Measurements from ENCODE around the gene NAA20. TPM values are rescaled to one million over a fixed set of nuclear protein-coding genes. Genes with fewer than 3 reads are reported as not detected.

NAA20 gene
- total and polyA plus RNA-seq, 2 of the 4 experiments (the other 2 are of a cell fraction) = 35.7 to 58.8 TPM

DNA sequence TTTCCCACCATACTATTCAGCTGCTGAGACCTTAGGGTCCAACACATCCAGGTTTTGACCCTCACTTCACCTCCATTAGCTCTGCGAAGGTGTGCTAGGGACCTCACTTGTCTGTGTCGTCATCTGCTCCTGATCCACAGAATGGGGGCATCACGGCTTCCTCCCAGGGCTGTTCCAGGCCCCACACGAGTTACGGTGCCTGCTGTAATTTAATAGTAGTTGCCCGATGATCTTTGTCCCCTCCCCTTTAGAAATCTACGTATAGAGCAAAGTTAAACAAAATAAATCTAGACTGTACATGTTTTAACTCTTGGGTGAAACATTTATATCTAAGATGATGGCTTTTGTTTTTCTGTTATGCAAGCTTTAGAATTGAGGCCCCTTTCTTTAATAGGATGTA is 49.1 kb upstream of the NAA20 start:
- Histone ChIP-seq H3K36me3 (ENCODE audit: control insufficient read depth, insufficient read depth, low read length) (peaks cover 31% of the 10 kb centered on the region), H2BK5ac (ENCODE audit: low read depth, low read length, poor library complexity, severe bottlenecking) (no peak overlapping the region), H3K27me3 (ENCODE audit: control insufficient read depth, insufficient read depth, low read length) (no peaks in the 10 kb centered on the region), H3K4ac (ENCODE audit: low read depth, low read length) (no peak overlapping the region), H2BK15ac (ENCODE audit: low read depth, low read length) (0 out of 3 replicates have a peak overlapping the region, but pooled peaks have one; percentile 38), H3K23ac (ENCODE audit: low read depth, low read length) (no peak overlapping the region), H2AK9ac (replicated peaks; ENCODE audit: low read depth, low read length, poor library complexity) (no peak overlapping the region), H3K9me1 (ENCODE audit: insufficient read depth, low read length) (peaks cover 25% of the 10 kb centered on the region), H3K18ac (ENCODE audit: low read depth, low read length) (no peak overlapping the region), H3K9ac (ENCODE audit: low read depth, low read length) (no peak overlapping the region), H2BK120ac (ENCODE audit: low read depth, low read length) (no peak overlapping the region), H3K14ac (replicated peaks; ENCODE audit: low read depth, low read length) (no peak overlapping the region), H3K27ac (ENCODE audit: insufficient read depth, low read length) (no peak overlapping the region), H4K8ac (ENCODE audit: low read depth in 2 of 2, low read length in 2 of 2) (no peak overlapping the region), H3K4me2 (ENCODE audit: low read depth, low read length) (no peak overlapping the region), H2AK5ac (ENCODE audit: low read depth, low read length) (peak overlapping the region; percentile 39; the same call in 1 of the 2 replicates), H4K20me1 (ENCODE audit: insufficient read depth, low read length) (peaks cover 6% of the 10 kb centered on the region; the same call in 1 of the 2 replicates), H2BK20ac (ENCODE audit: low read depth, low read length) (no peak overlapping the region), H3K79me1 (ENCODE audit: low read depth in 1 of 2, low read length in 2 of 2) (peaks cover 24 to 77% of the 10 kb centered on the region in 2 experiments), H3K56ac (ENCODE audit: extremely low read depth, insufficient read depth, low read length) (no peak overlapping the region), H3K4me3 (ENCODE audit: insufficient read depth, low read depth, low read length) (no peak overlapping the region), H3K4me1 (ENCODE audit: control insufficient read depth, insufficient read depth, low read length) (peaks cover 18% of the 10 kb centered on the region), H2AFZ (replicated peaks; ENCODE audit: low read length, poor library complexity) (no peak overlapping the region), H4K5ac (ENCODE audit: low read depth, low read length) (no peak overlapping the region), H3K9me3 (ENCODE audit: control insufficient read depth, insufficient read depth, low read length) (no peaks in the 10 kb centered on the region), H4K91ac (ENCODE audit: insufficient read depth, low read depth, low read length) (no peak overlapping the region)
- TF ChIP-seq CTCF (conservative IDR thresholded peaks at IDR 0.05; ENCODE audit: low read depth, low read length) (no peak), CEBPB (IDR thresholded peaks at IDR 0.05; ENCODE audit: low read depth, low read length) (no peak), RFX5 (IDR thresholded peaks at IDR 0.05; ENCODE audit: low read depth, low read length) (no peak)
- TF ChIP-seq, protein P1, sequence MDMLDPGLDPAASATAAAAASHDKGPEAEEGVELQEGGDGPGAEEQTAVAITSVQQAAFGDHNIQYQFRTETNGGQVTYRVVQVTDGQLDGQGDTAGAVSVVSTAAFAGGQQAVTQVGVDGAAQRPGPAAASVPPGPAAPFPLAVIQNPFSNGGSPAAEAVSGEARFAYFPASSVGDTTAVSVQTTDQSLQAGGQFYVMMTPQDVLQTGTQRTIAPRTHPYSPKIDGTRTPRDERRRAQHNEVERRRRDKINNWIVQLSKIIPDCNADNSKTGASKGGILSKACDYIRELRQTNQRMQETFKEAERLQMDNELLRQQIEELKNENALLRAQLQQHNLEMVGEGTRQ (IDR thresholded peaks at IDR 0.05; ENCODE audit: low read depth, low read length) = no peak
- intact Hi-C loops (cut with micrococcal nuclease) (no loop called here), dilution Hi-C loops (cut with HindIII; ENCODE audit: low sequenced_read_pairs, unreplicated experiment) (no loop called here), in situ Hi-C loops (cut with MboI; ENCODE audit: low sequenced_read_pairs) (no loop called here)
- ATAC-seq (ENCODE audit: low read depth) = no peak
- no peak for DNase-seq
- POLR2A ChIA-PET (ENCODE audit: unreplicated experiment) = no interaction called here
- no TSS peak for BruUV-seq (replicated peaks)
- WGBS, 2 experiments (ENCODE audit: extremely low coverage in 2 of 2, insufficient read length in 1 of 2) = no CpG with 5 or more reads among the region's 7 CpGs
- CTCF ChIA-PET = no interaction called here
